ENCODE measurements around the gene ADAMTS2. TPM values are rescaled to one million over a fixed set of nuclear protein-coding genes. Genes with fewer than 3 reads are reported as not detected.

Gene ADAMTS2
- total and polyA plus RNA-seq, 2 experiments from 2014 or later, result 1.6 to 8.1 TPM

DNA sequence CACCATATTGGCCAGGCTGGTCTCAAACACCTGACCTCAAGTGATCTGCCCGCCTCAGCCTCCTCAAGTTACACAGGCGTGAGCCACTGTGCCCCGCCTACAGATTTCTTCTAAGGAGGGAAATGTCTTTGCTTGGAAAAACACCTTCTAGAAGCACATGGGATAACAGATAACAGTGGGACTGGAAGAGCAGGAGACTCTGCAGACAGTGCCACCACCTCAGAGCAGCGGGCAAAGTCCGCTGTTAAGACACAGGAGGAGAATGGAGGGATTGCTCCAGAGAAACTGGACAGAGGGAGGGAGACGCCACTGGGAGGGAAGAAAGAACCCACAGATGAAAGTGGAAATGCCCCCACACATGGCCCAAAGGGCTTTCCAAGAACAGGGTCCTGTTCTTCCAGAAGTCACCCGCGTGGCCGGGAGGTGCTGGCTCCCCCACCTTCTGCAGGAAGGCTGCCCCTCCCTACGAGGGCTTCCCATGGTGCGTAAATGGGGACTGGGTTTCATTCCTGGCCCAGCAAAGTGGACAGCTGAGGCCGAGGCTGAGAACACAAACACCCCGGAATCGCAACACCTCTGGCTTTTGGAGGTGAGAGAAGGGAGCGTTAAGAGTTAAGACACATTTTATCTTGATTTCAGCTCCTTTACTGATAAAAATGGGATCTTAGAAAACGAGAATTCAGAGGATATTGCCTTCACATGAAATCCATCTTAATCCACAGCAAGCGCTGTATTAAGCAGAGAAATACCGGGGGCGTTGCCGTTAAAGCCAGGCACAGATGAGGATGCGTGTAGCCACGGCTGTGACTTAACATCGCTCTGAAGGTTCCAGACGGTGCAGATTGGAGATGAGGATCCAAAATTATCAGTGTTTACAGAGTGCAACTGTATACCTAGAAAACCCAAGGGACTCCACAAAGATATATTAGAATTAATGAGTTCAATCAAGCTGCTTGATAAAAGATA lies 11.2 kb downstream of the ADAMTS2 start:
- DNase-seq (ENCODE audit: low spot score) (no peak), ATAC-seq (no peak)
- H3K27ac Mint-ChIP-seq, result no peak overlapping the region
- H3K36me3 ChIP-seq (ENCODE audit: insufficient read depth), result no peaks in the 10 kb centered on the region
- 0 out of 2 replicates have a peak, but pooled peaks cover 3% of the 10 kb centered on the region for H4K20me1 ChIP-seq (replicated peaks; ENCODE audit: insufficient read depth)
- no peak overlapping the region for H3K4me2 ChIP-seq
- TF ChIP-seq POLR2AphosphoS5 (IDR thresholded peaks at IDR 0.05; ENCODE audit: low read depth) (no peak), JUNB (IDR thresholded peaks at IDR 0.05; ENCODE audit: unreplicated experiment) (no peak), STAT1 (IDR thresholded peaks at IDR 0.05; ENCODE audit: unreplicated experiment) (no peak), ZNF114 (CRISPR knock-in tag; IDR thresholded peaks at IDR 0.05) (no peak), EZH2phosphoT487 (IDR thresholded peaks at IDR 0.05; ENCODE audit: unreplicated experiment) (no peak), ZNF331 (CRISPR knock-in tag; IDR thresholded peaks at IDR 0.05; ENCODE audit: low read depth) (no peak), EZH2 (IDR thresholded peaks at IDR 0.05; ENCODE audit: low read depth, unreplicated experiment) (no peak), NANOG (IDR thresholded peaks at IDR 0.05; ENCODE audit: borderline replicate concordance) (no peak), CREB1 (CRISPR knock-in tag; IDR thresholded peaks at IDR 0.05; ENCODE audit: low read depth) (no peak)
- TF ChIP-seq, protein P1, sequence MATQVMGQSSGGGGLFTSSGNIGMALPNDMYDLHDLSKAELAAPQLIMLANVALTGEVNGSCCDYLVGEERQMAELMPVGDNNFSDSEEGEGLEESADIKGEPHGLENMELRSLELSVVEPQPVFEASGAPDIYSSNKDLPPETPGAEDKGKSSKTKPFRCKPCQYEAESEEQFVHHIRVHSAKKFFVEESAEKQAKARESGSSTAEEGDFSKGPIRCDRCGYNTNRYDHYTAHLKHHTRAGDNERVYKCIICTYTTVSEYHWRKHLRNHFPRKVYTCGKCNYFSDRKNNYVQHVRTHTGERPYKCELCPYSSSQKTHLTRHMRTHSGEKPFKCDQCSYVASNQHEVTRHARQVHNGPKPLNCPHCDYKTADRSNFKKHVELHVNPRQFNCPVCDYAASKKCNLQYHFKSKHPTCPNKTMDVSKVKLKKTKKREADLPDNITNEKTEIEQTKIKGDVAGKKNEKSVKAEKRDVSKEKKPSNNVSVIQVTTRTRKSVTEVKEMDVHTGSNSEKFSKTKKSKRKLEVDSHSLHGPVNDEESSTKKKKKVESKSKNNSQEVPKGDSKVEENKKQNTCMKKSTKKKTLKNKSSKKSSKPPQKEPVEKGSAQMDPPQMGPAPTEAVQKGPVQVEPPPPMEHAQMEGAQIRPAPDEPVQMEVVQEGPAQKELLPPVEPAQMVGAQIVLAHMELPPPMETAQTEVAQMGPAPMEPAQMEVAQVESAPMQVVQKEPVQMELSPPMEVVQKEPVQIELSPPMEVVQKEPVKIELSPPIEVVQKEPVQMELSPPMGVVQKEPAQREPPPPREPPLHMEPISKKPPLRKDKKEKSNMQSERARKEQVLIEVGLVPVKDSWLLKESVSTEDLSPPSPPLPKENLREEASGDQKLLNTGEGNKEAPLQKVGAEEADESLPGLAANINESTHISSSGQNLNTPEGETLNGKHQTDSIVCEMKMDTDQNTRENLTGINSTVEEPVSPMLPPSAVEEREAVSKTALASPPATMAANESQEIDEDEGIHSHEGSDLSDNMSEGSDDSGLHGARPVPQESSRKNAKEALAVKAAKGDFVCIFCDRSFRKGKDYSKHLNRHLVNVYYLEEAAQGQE (IDR thresholded peaks at IDR 0.05; ENCODE audit: unreplicated experiment), result no peak
- TF ChIP-seq, protein P2, sequence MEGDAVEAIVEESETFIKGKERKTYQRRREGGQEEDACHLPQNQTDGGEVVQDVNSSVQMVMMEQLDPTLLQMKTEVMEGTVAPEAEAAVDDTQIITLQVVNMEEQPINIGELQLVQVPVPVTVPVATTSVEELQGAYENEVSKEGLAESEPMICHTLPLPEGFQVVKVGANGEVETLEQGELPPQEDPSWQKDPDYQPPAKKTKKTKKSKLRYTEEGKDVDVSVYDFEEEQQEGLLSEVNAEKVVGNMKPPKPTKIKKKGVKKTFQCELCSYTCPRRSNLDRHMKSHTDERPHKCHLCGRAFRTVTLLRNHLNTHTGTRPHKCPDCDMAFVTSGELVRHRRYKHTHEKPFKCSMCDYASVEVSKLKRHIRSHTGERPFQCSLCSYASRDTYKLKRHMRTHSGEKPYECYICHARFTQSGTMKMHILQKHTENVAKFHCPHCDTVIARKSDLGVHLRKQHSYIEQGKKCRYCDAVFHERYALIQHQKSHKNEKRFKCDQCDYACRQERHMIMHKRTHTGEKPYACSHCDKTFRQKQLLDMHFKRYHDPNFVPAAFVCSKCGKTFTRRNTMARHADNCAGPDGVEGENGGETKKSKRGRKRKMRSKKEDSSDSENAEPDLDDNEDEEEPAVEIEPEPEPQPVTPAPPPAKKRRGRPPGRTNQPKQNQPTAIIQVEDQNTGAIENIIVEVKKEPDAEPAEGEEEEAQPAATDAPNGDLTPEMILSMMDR (conservative IDR thresholded peaks at IDR 0.05; ENCODE audit: low read depth in 2 of 2), result no peak
- TF ChIP-seq, protein P3, sequence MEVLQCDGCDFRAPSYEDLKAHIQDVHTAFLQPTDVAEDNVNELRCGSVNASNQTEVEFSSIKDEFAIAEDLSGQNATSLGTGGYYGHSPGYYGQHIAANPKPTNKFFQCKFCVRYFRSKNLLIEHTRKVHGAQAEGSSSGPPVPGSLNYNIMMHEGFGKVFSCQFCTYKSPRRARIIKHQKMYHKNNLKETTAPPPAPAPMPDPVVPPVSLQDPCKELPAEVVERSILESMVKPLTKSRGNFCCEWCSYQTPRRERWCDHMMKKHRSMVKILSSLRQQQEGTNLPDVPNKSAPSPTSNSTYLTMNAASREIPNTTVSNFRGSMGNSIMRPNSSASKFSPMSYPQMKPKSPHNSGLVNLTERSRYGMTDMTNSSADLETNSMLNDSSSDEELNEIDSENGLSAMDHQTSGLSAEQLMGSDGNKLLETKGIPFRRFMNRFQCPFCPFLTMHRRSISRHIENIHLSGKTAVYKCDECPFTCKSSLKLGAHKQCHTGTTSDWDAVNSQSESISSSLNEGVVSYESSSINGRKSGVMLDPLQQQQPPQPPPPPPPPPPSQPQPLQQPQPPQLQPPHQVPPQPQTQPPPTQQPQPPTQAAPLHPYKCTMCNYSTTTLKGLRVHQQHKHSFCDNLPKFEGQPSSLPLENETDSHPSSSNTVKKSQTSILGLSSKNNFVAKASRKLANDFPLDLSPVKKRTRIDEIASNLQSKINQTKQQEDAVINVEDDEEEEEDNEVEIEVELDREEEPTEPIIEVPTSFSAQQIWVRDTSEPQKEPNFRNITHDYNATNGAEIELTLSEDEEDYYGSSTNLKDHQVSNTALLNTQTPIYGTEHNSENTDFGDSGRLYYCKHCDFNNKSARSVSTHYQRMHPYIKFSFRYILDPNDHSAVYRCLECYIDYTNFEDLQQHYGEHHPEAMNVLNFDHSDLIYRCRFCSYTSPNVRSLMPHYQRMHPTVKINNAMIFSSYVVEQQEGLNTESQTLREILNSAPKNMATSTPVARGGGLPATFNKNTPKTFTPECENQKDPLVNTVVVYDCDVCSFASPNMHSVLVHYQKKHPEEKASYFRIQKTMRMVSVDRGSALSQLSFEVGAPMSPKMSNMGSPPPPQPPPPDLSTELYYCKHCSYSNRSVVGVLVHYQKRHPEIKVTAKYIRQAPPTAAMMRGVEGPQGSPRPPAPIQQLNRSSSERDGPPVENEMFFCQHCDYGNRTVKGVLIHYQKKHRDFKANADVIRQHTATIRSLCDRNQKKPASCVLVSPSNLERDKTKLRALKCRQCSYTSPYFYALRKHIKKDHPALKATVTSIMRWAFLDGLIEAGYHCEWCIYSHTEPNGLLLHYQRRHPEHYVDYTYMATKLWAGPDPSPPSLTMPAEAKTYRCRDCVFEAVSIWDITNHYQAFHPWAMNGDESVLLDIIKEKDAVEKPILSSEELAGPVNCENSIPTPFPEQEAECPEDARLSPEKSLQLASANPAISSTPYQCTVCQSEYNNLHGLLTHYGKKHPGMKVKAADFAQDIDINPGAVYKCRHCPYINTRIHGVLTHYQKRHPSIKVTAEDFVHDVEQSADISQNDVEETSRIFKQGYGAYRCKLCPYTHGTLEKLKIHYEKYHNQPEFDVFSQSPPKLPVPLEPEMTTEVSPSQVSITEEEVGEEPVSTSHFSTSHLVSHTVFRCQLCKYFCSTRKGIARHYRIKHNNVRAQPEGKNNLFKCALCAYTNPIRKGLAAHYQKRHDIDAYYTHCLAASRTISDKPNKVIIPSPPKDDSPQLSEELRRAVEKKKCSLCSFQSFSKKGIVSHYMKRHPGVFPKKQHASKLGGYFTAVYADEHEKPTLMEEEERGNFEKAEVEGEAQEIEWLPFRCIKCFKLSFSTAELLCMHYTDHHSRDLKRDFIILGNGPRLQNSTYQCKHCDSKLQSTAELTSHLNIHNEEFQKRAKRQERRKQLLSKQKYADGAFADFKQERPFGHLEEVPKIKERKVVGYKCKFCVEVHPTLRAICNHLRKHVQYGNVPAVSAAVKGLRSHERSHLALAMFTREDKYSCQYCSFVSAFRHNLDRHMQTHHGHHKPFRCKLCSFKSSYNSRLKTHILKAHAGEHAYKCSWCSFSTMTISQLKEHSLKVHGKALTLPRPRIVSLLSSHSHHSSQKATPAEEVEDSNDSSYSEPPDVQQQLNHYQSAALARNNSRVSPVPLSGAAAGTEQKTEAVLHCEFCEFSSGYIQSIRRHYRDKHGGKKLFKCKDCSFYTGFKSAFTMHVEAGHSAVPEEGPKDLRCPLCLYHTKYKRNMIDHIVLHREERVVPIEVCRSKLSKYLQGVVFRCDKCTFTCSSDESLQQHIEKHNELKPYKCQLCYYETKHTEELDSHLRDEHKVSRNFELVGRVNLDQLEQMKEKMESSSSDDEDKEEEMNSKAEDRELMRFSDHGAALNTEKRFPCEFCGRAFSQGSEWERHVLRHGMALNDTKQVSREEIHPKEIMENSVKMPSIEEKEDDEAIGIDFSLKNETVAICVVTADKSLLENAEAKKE (CRISPR knock-in tag; IDR thresholded peaks at IDR 0.05), result no peak
- TF ChIP-seq, protein P4, sequence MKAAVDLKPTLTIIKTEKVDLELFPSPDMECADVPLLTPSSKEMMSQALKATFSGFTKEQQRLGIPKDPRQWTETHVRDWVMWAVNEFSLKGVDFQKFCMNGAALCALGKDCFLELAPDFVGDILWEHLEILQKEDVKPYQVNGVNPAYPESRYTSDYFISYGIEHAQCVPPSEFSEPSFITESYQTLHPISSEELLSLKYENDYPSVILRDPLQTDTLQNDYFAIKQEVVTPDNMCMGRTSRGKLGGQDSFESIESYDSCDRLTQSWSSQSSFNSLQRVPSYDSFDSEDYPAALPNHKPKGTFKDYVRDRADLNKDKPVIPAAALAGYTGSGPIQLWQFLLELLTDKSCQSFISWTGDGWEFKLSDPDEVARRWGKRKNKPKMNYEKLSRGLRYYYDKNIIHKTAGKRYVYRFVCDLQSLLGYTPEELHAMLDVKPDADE (IDR thresholded peaks at IDR 0.05), result no peak
- no peaks in the 10 kb centered on the region for H3K36me3 Mint-ChIP-seq (ENCODE audit: low read depth)
- no peaks in the 10 kb centered on the region; the same call in 1 of the 2 replicates for H3K4me1 ChIP-seq (ENCODE audit: insufficient read depth)
- H3K4me3 ChIP-seq, result no peak overlapping the region
- H3K4me3 Mint-ChIP-seq, result no peak overlapping the region
- H3K4me1 Mint-ChIP-seq, result peaks cover 17% of the 10 kb centered on the region
- H3K27ac ChIP-seq (ENCODE audit: low read depth), result no peak overlapping the region
- H3K79me2 ChIP-seq (replicated peaks; ENCODE audit: insufficient read depth), result no peaks in the 10 kb centered on the region
- no peaks in the 10 kb centered on the region for H3F3A ChIP-seq (replicated peaks; ENCODE audit: low read depth)
- H3K9me3 Mint-ChIP-seq, result no peaks in the 10 kb centered on the region; the same call in 2 of the 3 replicates
- no peaks in the 10 kb centered on the region for H3K27me3 ChIP-seq (ENCODE audit: insufficient read depth)
- no peaks in the 10 kb centered on the region for H3K9me2 ChIP-seq (ENCODE audit: insufficient read depth)
- peaks cover 5% of the 10 kb centered on the region for H3K27me3 Mint-ChIP-seq (ENCODE audit: insufficient read depth, low read depth, poor library complexity)
- no peak overlapping the region for H2AFZ ChIP-seq

Data from GM23338 (cell line).